ES-I3 (cell line): ENCODE measurements around the gene PPME1.

Experiments used
- H3K36me3 ChIP-seq: 2 replicates; pipeline ENCODE4 v1.6.1; 2013; ENCODE audit warnings: mild to moderate bottlenecking, low read length, control low read depth, moderate library complexity; ENCODE audit not compliant: insufficient read depth
- H3K4me1 ChIP-seq: 2 replicates; pipeline ENCODE4 v1.6.1; 2013; ENCODE audit warnings: mild to moderate bottlenecking, control low read depth, low read length; ENCODE audit not compliant: insufficient read depth
- H3K9ac ChIP-seq: 2 replicates; pipeline ENCODE4 v1.6.1; 2013; ENCODE audit warnings: low read depth, mild to moderate bottlenecking, low read length, moderate library complexity
- H3K9me3 ChIP-seq: 2 replicates; pipeline ENCODE4 v1.6.1; 2013; ENCODE audit warnings: mild to moderate bottlenecking, low read length, moderate library complexity; ENCODE audit not compliant: control insufficient read depth, insufficient read depth

The PPME1 gene

DNA sequence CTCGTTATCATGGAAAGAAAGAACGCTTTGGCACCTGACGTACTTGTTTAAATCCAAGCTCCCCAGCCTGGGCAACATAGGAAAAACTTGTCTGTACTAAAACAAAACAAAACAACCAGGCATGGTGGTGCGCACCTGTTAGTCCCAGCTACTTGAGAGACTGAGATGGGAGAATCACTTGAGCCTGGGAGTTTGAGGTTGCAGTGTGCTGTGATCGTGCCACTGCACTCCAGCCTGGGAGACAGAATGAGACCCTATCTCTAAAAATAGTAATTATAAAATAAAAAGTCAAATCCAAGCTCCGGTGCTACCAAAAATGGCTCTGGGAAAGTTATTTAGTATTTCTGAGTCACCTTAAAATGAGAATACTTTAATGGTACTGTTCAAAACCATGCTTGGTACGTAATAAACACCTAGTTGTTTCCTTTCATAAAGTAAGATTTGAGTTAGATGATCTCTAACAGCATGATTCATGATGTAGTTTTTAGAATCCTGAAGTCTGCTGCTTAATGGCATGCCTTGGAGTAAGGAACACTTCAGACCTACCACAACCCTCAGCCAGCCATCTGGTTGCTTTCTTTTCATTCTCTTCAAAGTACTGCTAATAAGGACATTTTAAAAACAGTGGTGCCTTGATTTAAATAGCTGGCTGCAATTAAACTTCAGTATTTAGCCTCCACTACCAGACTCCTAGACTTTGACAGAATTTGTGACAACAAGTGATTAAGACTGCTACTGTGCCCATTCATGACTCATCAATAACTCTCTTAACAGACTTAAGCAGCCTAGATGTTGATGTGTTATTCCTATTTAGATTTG is 8.4 kb downstream of the PPME1 start:
- Histone ChIP-seq H3K4me1 (no peaks in the 10 kb centered on the region), H3K36me3 (no peaks in the 10 kb centered on the region; the same call in 1 of the 2 replicates), H3K9me3 (no peaks in the 10 kb centered on the region), H3K9ac (no peak overlapping the region)

DNA sequence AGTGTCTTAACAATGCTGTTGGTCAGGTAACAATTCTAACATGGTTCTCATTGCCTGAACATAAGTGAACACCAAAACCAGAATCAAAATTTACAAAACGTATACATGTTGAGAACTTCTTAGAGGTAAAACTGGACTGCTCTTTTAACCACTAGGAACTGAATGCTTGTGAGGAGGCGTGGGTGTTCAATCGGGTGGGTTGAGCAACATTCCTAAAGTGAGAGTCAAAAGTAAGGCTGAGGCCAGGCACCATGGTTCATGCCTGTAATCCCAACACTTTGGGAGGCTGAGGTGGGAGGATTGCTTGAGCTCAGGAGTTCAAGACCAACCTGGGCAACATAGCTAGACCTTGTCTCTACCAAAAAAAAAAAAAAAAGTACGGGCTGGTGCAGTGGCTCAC is 11.5 kb downstream of the PPME1 start:
- Histone ChIP-seq H3K4me1 (no peaks in the 10 kb centered on the region), H3K36me3 (no peaks in the 10 kb centered on the region; the same call in 1 of the 2 replicates), H3K9me3 (no peaks in the 10 kb centered on the region), H3K9ac (no peak overlapping the region)

DNA sequence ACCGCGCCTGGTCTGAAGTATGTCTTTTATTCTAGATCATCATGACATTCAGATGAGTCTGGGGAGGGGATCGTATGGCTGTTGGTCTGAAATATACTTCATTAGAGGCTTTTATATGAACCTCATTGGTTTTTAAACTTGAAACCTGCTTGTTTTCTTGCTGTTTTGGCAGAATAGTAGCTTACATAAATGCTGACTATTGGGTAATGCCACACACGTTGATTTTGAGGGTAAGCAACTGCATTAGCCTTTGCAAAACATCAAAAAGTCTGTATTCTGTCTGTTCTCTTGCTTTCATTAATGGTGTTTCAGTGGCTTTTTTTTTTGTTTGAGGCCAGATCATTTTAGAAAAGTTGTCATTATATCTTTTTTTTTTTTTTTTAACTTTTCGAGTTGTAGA is 14.2 kb downstream of the PPME1 start:
- Histone ChIP-seq H3K36me3 (no peaks in the 10 kb centered on the region), H3K9me3 (no peaks in the 10 kb centered on the region; the same call in 1 of the 2 replicates), H3K9ac (no peak overlapping the region), H3K4me1 (no peaks in the 10 kb centered on the region)

DNA sequence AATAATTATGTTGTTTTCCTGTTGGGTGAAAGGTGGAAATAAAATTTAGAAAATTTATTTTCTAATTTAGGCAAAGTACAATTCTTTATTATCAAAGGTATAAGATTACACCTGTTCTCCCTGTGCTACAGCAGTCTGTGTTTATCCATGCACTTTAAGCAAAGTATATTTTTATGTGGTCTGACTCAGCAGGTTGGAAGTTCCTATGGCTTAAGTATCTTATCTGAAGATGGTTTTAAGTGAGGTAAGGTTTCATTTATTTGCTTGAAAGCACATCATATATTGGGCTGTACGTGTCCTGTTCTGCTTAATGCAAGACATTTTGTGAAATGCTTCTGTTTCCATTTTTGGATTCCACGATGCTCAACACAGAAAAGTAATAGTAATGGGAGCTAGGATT is 14.6 kb downstream of the PPME1 start:
- Histone ChIP-seq H3K9ac (no peak overlapping the region), H3K4me1 (no peaks in the 10 kb centered on the region), H3K36me3 (no peaks in the 10 kb centered on the region), H3K9me3 (peaks cover 2% of the 10 kb centered on the region; the same call in 1 of the 2 replicates)

DNA sequence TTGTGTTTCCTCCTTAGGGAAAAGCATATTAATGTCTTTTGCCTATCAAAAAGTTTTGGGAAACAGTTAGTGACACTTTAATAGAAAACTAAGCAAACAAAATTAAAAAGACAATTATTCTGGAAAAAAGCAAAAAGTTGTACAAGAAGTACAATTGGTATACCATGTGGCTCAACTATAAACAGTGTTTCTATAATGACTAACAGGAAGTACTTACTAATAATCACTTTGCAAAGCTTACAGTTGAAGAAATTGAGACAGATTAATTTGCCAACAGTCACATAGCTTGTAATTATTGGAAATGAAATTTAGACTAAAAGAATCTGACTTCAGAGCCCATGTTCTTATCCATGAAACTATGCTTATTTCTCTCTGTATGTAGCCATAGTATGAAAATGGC is 24.7 kb downstream of the PPME1 start:
- Histone ChIP-seq H3K36me3 (no peaks in the 10 kb centered on the region), H3K9ac (no peak overlapping the region), H3K4me1 (no peaks in the 10 kb centered on the region), H3K9me3 (peaks cover 8% of the 10 kb centered on the region; the same call in 1 of the 2 replicates)

DNA sequence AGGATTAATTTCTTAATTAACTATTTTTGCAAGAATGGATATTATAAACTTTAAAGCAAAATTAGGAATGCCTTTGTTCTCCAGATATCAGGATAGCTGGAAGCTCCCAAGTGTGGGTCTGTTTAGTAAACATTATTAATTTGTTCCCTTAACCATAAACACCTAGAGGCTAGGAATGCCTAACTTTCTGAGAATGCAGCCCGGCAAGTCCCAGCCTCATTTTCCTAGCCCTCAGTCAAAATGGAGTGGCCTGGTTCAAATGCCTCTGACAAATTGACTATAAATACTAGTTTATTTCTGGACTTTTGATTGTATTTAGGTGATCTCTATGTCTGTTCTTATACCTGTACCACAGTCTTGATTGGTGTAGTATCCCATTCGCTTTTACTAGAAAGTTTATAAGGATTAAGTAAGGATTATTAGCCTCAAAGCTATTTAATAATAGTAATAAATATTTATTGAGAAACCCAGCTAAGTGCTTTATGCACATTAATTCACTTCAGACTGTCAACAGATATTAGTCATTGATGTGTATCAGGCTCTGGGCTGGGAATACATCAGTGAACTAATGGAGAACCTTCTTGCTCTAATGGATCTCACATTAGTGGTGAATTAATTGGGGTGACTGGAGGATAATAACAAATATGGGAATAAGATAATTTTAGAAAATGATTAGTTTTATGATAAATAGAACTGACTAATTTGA is 25.8 kb downstream of the PPME1 start:
- H3K36me3 ChIP-seq = no peaks in the 10 kb centered on the region
- H3K4me1 ChIP-seq = no peaks in the 10 kb centered on the region
- peaks cover 4% of the 10 kb centered on the region; the same call in 1 of the 2 replicates for H3K9me3 ChIP-seq
- no peak overlapping the region for H3K9ac ChIP-seq

DNA sequence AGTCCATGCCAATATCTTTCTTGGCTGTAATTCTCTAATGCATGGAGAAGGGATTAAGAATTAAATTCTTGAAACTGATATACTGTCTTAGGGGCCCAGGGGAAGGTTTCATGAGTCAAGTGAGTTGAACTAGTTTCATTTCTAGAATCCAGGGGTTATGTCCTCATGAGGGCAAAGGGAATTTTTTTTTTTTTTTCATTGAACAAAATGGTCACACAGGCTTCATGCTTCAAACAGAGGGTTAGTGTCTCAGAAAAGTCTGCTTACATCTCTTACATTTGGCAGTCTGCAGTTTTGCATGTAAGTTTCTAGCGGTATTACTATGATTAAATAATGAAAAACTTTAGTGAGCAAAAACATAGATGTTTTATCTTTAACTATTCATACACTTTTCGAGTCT is 32.9 kb downstream of the PPME1 start:
- Histone ChIP-seq H3K36me3 (peaks cover 2% of the 10 kb centered on the region; the same call in 1 of the 2 replicates), H3K9ac (no peak overlapping the region), H3K9me3 (no peaks in the 10 kb centered on the region), H3K4me1 (no peaks in the 10 kb centered on the region)

DNA sequence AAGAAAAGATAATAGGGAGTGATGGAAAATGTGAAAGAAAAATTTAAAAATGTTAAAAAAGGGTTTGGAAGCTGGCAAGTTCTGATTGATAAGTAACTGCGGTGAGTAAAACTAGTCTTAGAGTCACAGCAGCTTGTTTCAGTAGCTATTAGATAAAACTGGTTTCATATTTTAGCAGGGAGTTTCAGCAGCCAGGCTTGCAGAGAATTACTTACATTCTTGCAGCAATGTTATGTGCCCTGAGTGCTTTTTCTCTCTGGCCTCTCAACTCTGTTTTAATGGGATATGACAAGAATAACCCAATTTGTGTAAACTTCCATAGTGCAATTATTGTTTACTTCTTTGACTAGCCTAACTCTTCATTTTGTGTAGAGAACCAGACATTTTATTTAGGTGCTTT is 33.6 kb downstream of the PPME1 start:
- no peak overlapping the region for H3K9ac ChIP-seq
- H3K9me3 ChIP-seq = no peaks in the 10 kb centered on the region
- no peaks in the 10 kb centered on the region for H3K4me1 ChIP-seq
- peaks cover 2% of the 10 kb centered on the region; the same call in 1 of the 2 replicates for H3K36me3 ChIP-seq

DNA sequence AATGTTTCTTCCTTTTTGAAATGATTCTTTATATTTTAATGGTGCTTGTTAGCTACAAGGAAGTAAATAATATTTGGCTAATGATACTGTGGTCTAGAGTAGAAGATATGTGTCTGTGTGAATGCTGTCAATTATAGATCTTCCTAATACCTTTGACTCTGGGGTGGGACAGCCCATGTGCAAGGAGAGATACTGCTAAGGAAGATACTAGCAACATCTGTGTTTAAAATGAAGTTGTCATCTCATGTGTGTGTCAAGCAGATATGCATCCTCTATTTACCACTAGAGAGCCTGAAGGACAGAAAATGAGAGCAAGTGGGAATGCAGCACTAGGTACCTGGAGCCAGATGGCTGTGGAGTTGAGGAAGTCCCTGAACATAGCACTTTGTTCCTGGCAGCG is 34.1 kb downstream of the PPME1 start:
- Histone ChIP-seq H3K9me3 (no peaks in the 10 kb centered on the region), H3K36me3 (peaks cover 2% of the 10 kb centered on the region; the same call in 1 of the 2 replicates), H3K9ac (no peak overlapping the region), H3K4me1 (no peaks in the 10 kb centered on the region)

DNA sequence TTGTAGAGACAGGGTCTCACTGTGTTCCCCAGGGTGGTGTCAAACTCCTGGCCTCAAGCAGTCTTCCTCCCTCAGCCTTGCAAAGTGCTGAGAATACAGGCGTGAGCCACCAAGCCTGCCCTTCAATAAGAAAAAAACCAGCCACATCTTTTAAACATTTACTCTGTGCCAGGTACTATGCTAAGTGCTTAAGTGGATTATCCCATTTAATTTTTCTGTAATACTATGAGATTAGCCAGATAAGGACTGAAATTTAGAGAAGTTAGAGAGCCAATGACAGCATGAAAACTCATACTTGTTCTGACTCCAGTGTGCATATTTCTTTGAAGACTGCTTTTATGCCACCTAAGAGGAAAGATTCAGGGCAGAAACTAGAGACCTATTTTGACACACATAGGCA is 35.7 kb downstream of the PPME1 start:
- Histone ChIP-seq H3K9me3 (no peaks in the 10 kb centered on the region), H3K36me3 (peaks cover 5% of the 10 kb centered on the region), H3K4me1 (no peaks in the 10 kb centered on the region), H3K9ac (no peak overlapping the region)

DNA sequence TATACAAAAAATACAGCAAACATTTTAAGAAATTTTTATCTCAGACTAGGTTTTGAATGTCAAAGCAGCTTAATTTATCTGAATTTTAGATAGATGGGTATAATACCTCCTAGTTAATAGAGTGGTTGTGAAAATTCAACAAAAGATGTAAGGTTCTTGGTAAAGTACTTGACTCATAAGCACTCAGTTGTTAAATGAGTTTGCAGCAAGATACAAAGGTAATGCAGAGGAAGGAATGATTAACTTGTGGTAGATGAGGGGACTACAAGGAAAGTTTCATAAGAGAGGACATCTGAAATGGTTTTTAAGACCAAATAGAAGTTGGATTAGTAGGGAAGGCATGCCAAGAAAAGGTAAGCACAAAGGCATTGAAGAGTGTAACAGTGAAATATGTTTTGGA is 37.4 kb downstream of the PPME1 start:
- no peaks in the 10 kb centered on the region for H3K4me1 ChIP-seq
- no peak overlapping the region for H3K9ac ChIP-seq
- no peaks in the 10 kb centered on the region for H3K9me3 ChIP-seq
- H3K36me3 ChIP-seq = peaks cover 5% of the 10 kb centered on the region

DNA sequence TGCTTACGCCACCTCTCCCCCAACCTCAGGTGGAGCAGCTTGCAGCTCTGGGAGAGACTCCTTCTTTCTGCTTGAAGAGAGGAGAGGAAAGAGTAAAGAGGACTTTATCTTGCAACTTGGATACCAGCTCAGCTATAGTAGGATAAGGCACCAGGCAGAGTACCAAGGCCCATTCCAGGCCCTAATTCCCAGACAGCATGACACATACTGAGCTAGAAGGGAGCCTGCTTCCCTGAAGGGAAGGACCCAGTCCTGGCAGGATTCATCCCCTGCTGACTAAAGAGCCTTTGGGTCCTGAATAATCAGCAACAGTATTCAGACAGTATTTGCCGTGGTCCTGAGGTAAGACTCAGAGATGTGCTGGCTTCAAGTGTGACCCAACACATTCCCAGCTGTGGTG is 41.4 kb downstream of the PPME1 start:
- no peak overlapping the region for H3K9ac ChIP-seq
- peaks cover 3% of the 10 kb centered on the region; the same call in 1 of the 2 replicates for H3K36me3 ChIP-seq
- no peaks in the 10 kb centered on the region for H3K4me1 ChIP-seq
- no peaks in the 10 kb centered on the region for H3K9me3 ChIP-seq

DNA sequence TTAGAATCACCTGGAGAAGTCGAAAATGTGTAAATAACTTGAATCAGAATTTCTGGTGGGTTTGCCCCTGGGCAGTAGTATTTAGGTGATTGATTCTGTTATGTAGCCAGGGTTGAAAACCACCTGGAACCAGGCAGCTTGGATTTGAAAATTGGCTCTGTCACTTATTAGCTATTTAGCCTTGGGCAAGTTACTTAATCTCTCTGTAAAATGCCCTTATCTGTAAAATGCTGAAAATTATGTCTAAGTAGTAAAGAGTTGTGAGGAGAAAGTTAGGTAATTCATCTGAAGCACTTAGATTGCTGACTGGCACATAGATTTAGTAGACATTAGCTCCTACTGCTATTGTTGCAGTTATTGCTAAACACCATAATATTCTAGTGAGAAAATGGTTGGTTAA is 49.3 kb downstream of the PPME1 start:
- Histone ChIP-seq H3K4me1 (no peaks in the 10 kb centered on the region), H3K9me3 (no peaks in the 10 kb centered on the region)

DNA sequence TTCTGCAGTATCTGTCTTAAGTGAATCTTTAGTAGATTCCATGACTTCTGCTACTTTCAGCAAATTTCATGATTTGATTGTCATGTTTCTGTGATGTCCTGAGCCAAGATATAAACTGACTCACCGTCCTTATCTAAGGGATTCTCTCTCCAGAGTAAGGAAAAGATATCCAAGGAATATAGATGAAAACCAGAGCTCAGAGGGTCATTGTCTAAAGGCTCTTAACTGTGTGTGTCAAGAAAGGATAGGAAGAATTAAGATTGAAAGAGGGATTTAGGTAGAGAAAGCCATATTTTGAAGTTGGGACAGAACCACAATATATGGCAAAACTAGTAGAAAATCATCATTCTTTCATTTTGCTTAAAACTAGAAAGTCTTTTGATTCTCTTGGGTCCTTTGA is 50.7 kb downstream of the PPME1 start:
- H3K4me1 ChIP-seq = no peaks in the 10 kb centered on the region
- H3K9me3 ChIP-seq = no peaks in the 10 kb centered on the region
- no peaks in the 10 kb centered on the region; the same call in 1 of the 2 replicates for H3K36me3 ChIP-seq
- H3K9ac ChIP-seq = no peak overlapping the region

More for the DNA sequence above, 49.3 kb downstream of the PPME1 start:
- Histone ChIP-seq H3K36me3 (no peaks in the 10 kb centered on the region; the same call in 1 of the 2 replicates), H3K9ac (no peak overlapping the region)

DNA sequence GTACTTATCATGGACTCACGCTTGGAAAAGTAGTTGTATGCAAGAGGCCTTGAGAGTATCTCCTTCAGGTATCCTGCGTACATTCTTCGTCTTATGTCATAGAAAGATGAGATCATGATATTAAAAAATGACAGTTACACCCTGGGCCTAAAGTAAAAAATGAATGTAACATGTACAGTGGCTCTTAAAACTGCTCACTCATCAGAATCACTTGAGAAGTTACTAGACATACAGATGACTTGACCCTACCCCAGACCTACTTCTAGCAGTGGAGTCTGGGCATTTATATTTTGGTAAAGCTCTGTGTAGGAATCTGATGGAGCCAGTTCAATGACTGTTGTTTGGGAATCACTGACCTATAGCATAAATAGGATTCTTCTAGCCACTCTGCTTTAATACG is 54.5 kb downstream of the PPME1 start:
- H3K4me1 ChIP-seq = no peaks in the 10 kb centered on the region

More for the DNA sequence above, 54.5 kb downstream of the PPME1 start:
- no peaks in the 10 kb centered on the region for H3K9me3 ChIP-seq
- no peak overlapping the region for H3K9ac ChIP-seq
- H3K36me3 ChIP-seq = no peaks in the 10 kb centered on the region; the same call in 1 of the 2 replicates
